HL-60 (cell line): ENCODE results near the gene SDHD.

Experiments used
- GABPA ChIP-seq: IDR thresholded peaks from 2 replicates; pipeline ENCODE4 v1.6.1; 2012; ENCODE audit warnings: low read depth
- POLR2AphosphoS5 ChIP-seq: IDR thresholded peaks from 2 replicates; pipeline ENCODE4 v1.6.1; 2012; ENCODE audit warnings: low read depth
- SPI1 ChIP-seq: IDR thresholded peaks from 2 replicates; pipeline ENCODE4 v1.6.1; 2012; ENCODE audit warnings: low read depth, mild to moderate bottlenecking, borderline replicate concordance
- TF ChIP-seq, protein P1 (sequence below): IDR thresholded peaks from one replicate; pipeline ENCODE4 v1.5.1; 2011; ENCODE audit warnings: low read length, control low read depth, inconsistent platforms; ENCODE audit not compliant: insufficient read depth
- TF ChIP-seq, protein P2 (sequence below): IDR thresholded peaks from 2 replicates; pipeline ENCODE4 v1.6.1; 2012; ENCODE audit warnings: low read depth; ENCODE audit not compliant: insufficient replicate concordance

DNA sequence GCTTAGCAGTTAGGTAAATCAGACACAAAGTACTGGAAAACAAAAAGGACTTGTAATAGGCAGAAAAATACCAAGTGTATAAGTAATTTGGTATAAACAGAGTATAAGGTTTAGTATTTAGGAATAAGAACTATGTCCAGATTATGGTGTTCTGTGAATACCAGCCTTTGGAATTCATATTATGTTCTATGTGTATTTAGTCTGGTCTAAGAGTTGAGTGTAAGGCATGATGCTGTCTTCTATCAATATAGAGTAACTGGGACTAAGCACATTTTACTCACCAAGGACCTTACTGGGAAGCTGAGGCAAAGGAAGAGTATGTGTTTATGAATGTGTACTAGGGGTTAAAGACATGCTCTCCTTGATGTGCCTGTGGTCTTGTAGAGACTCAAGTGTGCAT, 9.5 kb downstream of the SDHD start:
- TF ChIP-seq, protein P1, sequence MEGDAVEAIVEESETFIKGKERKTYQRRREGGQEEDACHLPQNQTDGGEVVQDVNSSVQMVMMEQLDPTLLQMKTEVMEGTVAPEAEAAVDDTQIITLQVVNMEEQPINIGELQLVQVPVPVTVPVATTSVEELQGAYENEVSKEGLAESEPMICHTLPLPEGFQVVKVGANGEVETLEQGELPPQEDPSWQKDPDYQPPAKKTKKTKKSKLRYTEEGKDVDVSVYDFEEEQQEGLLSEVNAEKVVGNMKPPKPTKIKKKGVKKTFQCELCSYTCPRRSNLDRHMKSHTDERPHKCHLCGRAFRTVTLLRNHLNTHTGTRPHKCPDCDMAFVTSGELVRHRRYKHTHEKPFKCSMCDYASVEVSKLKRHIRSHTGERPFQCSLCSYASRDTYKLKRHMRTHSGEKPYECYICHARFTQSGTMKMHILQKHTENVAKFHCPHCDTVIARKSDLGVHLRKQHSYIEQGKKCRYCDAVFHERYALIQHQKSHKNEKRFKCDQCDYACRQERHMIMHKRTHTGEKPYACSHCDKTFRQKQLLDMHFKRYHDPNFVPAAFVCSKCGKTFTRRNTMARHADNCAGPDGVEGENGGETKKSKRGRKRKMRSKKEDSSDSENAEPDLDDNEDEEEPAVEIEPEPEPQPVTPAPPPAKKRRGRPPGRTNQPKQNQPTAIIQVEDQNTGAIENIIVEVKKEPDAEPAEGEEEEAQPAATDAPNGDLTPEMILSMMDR: no peak
- TF ChIP-seq GABPA (no peak), SPI1 (no peak), POLR2AphosphoS5 (no peak)
- TF ChIP-seq, protein P2, sequence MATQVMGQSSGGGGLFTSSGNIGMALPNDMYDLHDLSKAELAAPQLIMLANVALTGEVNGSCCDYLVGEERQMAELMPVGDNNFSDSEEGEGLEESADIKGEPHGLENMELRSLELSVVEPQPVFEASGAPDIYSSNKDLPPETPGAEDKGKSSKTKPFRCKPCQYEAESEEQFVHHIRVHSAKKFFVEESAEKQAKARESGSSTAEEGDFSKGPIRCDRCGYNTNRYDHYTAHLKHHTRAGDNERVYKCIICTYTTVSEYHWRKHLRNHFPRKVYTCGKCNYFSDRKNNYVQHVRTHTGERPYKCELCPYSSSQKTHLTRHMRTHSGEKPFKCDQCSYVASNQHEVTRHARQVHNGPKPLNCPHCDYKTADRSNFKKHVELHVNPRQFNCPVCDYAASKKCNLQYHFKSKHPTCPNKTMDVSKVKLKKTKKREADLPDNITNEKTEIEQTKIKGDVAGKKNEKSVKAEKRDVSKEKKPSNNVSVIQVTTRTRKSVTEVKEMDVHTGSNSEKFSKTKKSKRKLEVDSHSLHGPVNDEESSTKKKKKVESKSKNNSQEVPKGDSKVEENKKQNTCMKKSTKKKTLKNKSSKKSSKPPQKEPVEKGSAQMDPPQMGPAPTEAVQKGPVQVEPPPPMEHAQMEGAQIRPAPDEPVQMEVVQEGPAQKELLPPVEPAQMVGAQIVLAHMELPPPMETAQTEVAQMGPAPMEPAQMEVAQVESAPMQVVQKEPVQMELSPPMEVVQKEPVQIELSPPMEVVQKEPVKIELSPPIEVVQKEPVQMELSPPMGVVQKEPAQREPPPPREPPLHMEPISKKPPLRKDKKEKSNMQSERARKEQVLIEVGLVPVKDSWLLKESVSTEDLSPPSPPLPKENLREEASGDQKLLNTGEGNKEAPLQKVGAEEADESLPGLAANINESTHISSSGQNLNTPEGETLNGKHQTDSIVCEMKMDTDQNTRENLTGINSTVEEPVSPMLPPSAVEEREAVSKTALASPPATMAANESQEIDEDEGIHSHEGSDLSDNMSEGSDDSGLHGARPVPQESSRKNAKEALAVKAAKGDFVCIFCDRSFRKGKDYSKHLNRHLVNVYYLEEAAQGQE: no peak
